Right renal pelvis (tissue), 4 donors: ENCODE data around the gene HTR4. TPM values are rescaled to one million over a fixed set of nuclear protein-coding genes. Genes with fewer than 3 reads are reported as not detected.
"Not testable (repeated sequence)": the region's sequence is repeated elsewhere in the genome, so short reads cannot be mapped to it uniquely, and the experiment has no call there.

ENCODE experiments used
- DNase-seq, 4 donors: peaks; one replicate each; pipeline ENCODE4 v3.0.0-alpha.2; 2013; ENCODE audit warnings: low read depth in 4 of 4, low spot score in 3 of 4, missing footprints in 1 of 4
- polyA plus RNA-seq, 4 donors: library from polyadenylated mRNA; unstranded; fragments of 120-200 nt; gene quantifications; one replicate each; pipeline ENCODE4 v1.2.1, GENCODE V29; 2013; ENCODE audit not compliant: insufficient read length in 4 of 4

Gene HTR4, protein sequence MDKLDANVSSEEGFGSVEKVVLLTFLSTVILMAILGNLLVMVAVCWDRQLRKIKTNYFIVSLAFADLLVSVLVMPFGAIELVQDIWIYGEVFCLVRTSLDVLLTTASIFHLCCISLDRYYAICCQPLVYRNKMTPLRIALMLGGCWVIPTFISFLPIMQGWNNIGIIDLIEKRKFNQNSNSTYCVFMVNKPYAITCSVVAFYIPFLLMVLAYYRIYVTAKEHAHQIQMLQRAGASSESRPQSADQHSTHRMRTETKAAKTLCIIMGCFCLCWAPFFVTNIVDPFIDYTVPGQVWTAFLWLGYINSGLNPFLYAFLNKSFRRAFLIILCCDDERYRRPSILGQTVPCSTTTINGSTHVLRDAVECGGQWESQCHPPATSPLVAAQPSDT
- polyA plus RNA-seq: under 1 TPM in 2 of 4 donors, not detected in 2; 0.05 to 0.15 TPM

DNA sequence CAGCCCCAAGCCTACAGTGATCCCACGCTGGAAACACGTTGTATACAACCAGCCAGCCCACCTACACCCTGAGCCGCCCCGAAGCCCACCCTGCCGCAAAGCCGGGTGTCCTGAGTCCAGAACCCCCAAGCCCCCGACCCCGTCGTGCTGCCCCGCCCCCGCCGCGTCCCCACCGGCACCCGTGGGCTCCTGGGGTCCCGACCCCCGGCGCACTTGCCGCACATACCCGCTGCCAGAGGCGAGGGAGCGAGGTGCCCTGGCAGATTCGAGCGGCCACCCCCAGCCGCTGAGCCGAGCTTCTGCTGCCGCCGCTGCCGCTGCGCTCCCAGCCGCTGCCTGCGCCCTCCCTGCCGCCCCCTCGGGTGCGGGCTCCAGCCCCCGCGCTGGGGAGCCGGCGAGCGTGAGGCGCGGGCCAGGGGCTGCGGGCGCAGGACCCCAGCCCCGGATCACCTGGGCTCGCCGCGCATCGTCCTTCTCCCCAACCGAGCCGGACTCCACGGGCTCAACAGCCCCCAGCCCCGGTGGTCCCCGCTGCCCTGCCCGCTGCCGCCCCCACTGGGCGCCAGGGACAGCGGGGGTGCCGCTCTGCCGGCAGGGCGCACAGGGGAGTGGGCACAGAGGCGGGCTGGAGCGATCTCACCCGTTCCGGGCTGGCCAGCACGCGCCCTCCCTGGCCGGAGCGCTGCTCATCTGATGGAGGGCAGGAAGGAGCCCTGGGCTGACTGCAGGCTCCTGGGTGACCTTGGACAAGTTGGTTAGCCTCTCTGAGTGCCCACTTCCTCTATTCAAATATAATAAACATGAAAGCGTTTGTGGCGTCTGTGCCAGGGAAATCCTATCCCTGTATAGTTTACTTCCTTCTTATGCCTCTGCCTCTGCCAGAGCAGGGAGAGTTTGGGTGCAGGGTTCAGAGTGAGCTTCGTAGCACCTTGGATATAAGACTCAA is at the start of gene HTR4:
Gene HTR4, minus strand, starts transcription at position 692 of the 946 bp plus-strand sequence. CDS start 17,513 bp downstream, outside the sequence.
- DNase-seq: no peak

GRCh38 chr5:148702019-148702596 is 47.8 kb upstream of the HTR4 start:
- no peak for DNase-seq

- DNase-seq: no peak
Measured at GRCh38 chr5:148699028-148699427, 44.7 kb upstream of the HTR4 start.

DNA sequence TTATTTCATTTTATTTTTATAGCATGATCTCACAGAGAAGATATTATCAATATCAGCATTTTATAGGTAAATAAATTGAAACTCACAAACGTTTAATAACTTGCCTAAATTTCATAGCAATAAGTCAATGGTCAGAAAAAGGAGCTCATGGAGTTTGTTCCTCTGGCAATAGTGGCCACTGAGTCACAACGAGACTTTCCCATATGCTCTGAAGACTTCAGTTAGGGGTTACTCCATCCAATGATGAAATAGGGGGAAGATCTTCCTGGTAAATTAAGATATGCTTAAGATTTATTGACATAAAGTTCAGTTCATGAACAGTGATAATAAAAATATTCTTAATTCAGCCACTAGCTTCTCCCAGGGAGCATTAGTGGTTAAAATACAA is 43.5 kb upstream of the HTR4 start:
- no peak for DNase-seq

- no peak for DNase-seq
Measured at GRCh38 chr5:148697180-148697808, 43.0 kb upstream of the HTR4 start.

DNA sequence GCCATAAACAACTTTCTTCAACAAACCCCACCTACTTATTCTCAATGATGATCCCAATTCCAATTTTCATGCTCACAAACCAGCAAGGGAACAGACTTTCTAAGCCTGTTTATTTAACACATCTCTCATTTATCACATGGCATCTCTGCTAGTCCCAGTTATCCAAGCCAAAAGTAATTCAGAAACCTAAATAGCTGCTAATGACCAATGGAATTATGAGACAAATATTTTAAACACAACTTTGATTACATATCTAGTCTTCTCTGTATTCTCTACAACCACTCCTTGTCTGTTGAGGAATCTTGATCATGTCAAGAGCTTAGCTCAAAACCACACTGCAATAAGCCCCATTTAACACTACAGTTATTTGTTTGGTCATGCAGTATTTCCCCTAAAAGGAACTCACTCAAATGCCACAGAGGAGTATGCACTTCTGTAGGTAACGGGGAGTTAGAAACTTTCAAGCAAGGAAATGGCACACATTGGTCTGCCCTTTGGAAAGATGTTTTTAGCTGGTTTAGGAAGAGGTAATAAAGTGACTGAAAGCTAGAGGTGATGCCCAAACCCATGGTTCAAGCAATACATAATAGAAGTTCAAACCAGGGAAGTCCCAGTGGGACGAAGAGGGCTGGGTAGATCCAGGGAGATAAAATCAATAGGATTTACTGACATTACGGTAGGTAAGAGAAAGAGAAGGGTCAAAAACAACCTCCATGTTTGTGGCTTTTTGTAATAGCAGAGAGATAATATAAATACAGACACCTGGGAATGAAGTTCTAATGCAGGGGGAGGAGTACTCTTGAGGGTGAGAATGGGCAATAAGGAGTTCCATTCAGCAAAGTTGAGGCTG is 42.1 kb upstream of the HTR4 start:
- DNase-seq: no peak

DNA sequence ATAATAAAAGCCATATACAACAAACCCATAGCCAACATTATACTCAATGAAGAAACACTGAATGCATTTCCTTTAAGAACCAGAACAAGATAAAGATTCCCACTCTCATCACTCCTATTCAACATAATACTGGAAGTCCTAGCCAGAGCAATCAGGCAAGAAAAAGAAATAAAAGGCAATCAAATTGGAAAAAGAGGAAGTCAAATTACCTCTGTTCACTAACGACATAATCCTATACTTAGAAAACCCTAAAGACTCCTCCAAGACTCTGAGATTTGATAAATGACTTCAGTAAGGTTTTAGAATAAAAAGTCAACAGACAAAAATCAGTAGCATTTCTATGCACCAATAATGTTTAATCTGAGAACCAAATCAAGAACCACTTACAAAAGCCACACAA is 36.6 kb upstream of the HTR4 start:
- no peak for DNase-seq

GRCh38 chr5:148688787-148689186 is 34.5 kb upstream of the HTR4 start:
- no peak for DNase-seq

- no peak for DNase-seq
Measured at GRCh38 chr5:148687871-148688270, 33.5 kb upstream of the HTR4 start.

- no peak for DNase-seq
Measured at GRCh38 chr5:148687427-148687826, 33.1 kb upstream of the HTR4 start.

GRCh38 chr5:148686660-148687059 is 32.3 kb upstream of the HTR4 start:
- DNase-seq: no peak

DNA sequence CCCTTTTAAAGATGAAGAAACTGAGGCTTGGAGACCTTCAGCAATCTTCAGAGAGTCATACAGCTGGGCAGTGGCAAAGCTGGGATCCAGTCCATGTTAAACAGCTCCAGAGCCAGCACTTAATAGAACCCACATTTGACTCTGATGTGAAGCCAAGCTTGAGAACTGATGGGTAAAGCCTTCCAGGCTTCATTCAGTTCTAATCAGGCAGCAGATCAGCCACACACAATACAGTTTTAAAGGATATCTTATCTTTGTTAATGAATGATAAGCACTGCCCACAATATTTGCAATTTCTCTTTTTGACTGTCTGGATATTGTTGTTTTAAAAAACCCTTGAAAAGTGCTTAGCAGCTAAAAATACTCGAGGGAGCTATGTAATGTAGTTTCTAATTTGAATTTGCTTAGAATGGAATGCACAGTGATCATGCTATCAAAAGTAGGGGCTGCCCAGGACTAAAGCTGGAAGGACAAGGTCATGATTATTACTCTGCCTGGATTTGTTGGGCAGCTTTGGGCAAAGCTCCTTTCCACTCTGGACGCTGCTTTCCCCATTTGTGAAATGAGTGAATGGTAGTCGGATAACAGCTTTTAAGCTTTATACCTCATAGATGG is 31.3 kb upstream of the HTR4 start:
- DNase-seq: no peak

GRCh38 chr5:148684528-148684927 is 30.2 kb upstream of the HTR4 start:
- DNase-seq: no peak

DNA sequence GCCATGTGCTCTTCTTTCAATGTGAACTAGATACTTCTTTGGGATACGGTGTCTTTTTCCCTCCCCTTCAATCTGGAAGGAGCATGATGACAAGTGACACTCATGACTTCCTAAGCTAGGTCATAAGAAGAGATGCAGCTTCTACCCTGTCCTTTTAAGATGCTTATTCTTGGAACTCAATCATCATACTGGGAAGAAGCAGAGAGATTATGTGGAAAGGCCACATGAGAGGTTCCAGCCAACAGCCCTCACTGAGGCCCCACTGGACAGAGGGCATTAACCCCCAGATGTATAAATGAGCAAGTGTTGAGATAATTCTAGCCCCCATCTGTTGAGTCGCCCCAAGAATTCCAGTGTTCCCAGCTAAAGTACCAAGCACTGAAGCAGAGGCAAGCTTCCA is 29.3 kb upstream of the HTR4 start:
- no peak for DNase-seq

GRCh38 chr5:148682058-148683026 is 28.0 kb upstream of the HTR4 start:
- DNase-seq: no peak

- DNase-seq: no peak
Measured at GRCh38 chr5:148681157-148682057, 27.1 kb upstream of the HTR4 start.

DNA sequence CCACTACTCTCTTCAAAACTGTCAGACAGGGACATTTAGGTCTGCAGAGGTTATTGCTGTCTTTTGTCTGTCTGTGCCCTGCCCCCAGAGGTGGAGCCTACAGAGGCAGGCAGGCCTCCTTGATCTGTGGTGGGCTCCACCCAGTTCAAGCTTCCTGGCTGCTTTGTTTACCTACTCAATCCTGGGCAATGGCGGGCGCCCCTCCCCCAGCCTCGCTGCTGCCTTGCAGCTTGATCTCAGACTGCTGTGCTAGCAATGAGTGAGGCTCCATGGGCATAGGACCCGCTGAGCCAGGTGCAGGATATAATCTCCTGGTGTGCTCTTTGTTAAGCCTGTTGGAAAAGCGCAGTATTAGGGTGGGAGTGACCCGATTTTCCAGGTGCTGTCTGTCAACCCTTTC is 19.4 kb upstream of the HTR4 start:
- not testable (repeated sequence) for DNase-seq
